DMS79 treated with DMSO at 0.1 percent for 48 hours (cell line): Measurements from ENCODE around the gene LGALS7.
A peak's percentile ranks its signal among the peaks of the same experiment; 100 is the strongest.

Source experiments
- DNase-seq: peaks from one replicate; lab custom pipeline; 2025; lab: John Stamatoyannopoulos, UW

LGALS7 gene

DNA sequence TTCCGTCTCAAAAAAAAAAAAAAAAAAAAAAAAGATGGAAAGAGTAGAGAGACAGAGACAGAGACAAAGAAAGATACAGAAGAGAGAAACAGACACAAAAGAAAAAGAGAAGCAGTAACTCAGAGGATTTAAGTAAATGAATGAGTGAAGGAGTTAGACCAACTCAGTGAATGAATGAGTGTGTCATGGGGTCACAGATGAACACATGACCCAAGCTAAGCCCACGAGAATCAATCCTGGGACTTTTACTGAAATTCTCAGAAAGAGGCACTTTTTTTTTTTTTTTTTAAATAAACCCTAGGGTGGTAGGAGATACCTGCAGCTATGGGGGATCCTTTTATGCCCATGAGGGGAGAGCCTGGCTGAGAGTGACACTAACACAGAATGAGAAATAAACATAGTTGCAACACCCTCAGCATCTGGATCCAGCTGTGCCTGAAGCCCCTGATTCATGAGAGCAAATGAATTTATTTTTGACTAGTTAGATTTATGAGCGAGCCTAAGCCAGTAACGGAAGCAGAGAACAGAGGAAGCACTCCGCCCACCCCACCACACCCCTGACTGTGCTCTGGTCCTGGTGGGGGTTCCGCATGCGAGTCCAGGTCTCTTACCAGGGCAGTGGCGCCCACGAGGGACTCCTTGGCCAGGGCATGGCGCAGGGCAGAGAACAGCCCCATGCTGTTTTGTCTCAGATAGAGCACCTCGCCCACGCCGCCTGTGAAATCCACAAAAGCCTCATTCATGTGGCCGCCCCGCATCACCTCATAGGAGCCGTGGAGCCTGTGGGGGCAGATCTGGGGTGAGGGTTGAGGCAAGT, 33.7 kb downstream of the LGALS7 start:
- no peak for DNase-seq

DNA sequence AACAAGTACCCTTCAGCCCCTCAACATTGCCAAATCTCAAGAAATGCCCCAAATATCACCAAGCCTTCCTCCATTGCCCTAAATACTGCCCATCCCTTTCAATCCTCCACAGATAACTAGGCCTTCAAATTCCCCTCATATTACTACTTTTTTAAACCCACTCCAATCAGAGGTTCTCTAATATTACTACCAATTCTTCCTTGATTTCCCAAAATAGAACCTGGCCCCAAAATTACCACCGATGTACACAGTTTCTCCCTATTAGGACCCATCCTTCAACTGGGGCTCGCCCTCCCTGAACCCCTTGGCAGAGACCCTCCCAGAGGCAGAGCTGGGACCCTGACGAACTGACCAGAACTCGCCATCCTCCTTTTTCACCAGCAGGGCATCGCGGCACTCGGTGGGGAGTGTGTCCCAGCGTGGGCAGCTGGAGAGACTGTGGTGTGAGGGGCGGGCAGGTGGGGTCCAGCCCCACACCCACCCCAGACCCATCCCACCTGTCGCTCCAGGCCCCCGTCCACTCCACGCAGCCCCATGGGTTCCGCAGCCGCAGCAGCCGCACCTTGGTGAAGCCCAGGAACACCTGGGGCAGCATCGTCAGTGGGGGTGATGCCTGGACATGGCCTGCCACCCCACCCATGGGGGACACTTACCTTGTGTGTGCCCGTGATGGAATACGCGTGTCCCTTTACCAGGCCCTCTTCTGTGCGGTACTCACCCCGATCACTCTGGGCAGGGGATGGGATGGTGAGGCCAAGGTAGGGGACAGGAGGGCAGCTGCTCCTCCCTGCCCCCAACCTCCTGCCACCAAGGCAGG, 35.2 kb downstream of the LGALS7 start:
- no peak for DNase-seq

DNA sequence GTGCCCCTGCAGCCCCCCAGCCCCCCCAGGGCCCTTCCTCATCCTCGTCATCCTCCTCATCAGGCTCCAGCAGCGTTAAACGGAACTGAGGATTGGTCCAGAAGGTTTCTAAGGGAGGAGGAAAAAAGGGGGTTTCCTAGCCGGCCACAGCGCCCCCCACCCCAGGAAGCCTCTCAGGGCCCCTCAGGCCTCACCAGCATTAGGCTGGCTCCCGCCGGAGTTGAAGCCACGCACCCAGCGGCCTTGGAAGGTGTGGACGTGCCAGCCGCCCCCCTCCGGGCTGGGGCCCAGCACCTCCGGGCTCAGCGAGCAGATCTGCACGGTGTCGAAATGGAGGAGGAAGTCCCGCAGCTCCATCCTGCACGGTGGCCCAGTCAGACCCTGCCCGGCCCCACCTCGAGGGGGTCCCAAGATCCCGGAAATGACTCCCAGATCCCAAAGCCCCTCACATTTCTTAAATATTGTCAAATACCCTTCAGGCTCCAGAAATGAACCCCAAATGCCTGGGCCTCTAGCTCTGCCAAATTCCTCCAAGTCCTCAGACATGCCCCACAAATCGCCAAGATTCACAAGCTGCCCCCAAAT, 35.9 kb downstream of the LGALS7 start:
- DNase-seq, result no peak

DNA sequence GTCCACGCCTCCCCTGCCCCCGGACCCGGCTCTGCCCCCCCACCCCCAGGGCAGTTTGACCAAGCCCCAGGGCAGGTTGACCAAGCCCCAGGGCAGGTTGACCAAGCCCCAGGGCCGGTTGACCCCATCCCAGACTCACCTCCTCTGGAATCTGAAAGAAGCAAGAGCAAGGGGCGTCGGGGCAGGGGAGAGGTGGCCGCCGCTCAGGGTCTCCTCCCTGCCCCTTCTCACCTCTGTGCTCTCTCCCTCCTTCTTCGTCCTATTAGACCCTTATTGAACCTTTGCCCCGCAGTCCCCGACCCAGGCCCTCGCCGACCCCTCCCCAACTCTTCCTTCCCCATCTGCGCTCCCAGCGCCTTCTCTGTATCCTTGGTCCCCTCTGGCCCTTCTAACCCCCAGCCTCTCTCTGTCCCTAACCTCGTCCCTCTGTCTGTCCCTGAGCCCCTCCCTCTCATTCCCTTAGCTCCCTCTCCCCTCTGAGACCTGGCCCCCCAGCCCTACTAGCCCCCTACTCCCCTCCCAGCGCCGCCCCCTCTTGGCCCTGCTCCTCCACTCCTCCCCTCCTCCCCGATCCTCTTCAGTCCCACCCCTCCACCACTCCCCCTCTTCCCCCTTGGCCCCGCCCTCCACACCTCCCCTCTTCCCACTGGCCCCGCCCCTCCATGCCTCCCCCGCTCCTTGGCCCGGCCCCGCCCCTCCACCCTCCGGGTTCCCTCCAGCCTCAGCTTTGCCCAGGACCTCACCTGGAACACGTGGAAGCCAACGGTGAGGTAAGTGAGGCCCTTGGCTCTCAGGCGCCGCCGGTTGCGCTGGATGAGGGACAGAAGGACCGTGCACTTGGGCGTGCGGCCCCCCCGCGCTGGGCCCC, 36.7 kb downstream of the LGALS7 start:
- peak; percentile 20 for DNase-seq

DNA sequence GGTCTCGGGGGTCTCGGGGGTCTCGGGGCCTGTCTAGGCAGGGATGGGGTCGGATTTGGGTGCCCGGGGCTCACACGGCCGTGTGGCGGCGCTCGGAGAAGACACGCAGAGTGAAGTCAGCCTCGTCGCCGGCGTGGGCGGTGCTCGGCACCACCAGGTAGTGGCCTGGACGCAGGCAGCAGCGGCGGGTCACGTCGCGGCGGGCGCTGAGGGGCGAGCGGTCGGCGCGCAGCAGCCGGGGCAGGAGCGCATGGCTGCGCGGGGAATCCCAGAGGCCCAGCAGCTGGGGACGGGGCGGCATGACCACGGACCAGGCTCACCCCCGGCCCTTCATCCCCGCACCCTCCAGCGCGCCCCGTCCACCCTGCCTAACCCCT, 37.3 kb downstream of the LGALS7 start:
- DNase-seq, result no peak

DNA sequence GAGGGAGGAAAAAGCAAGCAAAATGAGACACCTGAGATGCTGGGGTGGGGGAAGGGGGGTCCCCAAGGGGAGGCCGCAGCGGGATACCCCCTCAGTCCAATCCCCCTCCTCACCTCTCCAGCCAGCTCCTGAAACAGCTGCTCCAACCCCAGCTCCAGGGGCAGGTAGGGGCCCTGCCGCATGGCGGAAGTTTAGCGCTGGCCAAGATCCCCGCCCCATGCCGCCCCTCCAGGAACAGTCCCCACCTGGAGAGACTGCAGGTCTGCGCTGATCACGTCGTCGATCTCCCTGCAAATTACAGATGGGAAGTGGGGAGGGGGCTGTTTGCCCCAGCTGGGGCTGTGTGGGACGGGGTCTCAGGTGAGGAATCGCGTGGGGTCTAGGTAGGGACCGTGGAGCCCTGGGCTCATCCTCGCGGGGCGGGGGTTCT, 38.0 kb downstream of the LGALS7 start:
- no peak for DNase-seq

DNA sequence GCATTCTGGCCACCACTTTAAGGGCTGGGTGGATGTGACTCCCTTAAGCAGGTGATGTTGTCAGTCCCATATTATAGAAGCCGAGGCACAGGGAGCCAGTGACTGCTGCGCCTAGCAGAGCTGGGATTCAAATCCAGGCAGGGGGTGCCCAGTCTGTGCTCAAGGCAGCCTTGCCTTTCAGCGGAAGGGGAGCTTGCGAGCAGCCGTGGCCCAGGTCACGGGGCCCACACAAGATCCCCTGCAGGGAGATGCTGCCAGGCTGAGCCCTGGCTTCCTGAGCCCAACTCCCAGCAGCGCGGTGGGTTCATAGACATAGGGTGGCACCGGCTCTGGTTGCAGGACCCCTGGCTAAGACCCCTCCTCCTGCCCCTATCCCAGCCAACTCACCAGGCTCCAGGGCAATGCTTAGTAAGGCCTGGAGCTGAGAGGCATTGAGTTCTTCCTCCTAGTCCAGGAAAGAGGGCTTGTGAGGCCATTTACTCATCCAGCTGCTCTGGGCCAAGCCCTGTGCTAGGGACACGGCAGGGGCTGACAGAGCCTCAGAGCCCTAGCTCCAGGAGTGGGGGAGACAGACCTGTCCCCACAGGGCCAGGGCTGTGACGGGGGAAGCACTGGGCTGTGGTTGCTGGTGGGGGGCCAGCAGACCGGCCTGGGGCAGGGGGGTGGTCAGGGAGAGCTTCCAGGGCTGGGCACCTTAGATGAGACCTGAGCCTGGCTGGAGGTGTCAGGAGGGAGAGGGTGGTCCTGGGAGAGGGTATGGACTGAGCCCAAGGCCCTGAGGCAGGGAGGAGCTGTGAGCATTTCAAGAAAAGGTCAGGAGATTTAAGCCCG, 38.7 kb downstream of the LGALS7 start:
- DNase-seq, result no peak

DNA sequence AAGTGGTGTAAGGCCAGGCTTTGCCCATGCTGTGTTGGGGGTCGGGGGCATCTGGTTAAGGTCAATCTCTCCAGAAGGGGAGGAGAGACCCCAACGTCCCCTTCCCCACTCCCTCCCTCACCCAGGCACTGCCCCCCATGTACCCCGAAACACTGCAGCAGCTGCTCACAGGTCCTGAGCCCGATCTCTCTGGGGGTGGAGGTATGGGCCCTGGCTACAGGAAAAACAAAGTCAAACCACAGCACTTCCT, 39.2 kb downstream of the LGALS7 start:
- no peak for DNase-seq

DNA sequence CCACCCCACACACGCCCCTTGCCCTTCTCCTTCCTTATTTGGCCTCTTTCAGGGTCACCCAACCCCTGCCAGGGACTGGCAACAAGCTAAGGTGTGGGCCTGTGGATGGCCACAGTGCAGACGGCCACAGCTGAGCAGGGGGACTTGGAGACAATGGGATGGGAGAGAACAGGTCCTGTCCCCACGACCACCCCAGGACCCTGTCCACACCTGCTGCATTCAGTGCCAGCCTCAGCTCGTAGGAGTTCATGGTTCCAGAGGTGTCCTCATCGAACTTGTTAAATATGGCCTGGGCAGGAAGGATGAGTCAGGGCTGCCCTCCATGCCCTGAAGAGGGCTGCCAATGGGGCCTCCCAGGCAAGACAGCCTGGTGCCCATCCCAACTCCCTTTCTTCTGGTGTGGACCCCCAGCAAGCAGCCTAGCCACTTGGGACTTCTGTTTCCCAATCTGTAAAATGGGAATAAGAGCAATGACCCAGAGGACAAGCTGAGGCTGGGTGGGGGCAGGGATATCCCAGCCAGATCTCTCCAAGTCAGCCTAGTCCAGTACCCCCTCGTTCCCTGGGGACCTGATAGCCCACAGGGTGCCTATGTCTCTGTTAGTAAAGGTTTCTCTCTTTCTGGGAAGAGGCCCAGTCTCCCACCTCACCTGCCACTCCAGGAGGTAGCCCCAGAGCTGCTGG, 39.7 kb downstream of the LGALS7 start:
- DNase-seq, result no peak

DNA sequence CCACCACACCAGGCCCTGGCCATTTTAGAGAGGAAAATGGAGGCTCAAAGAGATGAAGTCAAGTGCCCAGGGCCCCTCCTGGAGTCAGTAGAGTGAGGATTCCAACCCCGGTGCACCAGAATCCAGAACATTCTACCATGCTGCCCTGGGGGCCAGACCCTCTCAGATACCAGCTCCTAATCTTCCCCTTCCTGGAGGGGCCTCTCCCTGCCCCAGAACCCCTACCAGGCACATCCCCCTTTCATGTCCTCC, 40.1 kb downstream of the LGALS7 start:
- no peak for DNase-seq

DNA sequence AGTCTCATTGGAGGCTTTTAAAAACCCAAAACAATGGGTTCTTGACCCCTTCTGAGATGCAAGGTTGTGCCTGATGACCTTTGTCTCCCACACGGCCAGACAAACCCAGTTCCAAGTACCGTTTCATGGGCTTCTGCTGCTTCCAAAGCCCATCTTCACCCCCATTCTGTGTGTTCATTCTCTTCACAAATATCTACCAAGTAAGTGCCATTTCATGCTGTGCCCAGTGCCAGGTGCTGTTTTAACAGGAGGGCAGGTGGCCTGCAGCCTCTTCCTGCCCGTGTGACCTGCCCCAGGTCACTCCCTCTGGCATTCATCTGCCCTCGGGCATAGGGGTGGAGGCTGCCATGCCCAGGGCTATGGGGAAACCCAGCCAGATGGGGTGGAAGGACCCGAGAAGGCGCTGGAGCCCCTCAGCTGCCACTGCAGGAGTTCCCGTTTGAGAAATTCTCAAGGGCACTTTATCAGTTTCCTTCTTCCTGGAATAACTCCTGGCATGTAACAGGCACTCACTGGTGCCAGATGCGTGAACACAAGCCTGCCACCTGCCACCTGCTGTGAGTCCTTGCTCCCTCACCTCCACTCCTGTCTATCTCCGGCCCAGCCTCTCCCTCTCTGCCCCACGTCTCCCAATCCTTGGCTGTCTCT, 41.5 kb downstream of the LGALS7 start:
- DNase-seq, result peak; percentile 70

DNA sequence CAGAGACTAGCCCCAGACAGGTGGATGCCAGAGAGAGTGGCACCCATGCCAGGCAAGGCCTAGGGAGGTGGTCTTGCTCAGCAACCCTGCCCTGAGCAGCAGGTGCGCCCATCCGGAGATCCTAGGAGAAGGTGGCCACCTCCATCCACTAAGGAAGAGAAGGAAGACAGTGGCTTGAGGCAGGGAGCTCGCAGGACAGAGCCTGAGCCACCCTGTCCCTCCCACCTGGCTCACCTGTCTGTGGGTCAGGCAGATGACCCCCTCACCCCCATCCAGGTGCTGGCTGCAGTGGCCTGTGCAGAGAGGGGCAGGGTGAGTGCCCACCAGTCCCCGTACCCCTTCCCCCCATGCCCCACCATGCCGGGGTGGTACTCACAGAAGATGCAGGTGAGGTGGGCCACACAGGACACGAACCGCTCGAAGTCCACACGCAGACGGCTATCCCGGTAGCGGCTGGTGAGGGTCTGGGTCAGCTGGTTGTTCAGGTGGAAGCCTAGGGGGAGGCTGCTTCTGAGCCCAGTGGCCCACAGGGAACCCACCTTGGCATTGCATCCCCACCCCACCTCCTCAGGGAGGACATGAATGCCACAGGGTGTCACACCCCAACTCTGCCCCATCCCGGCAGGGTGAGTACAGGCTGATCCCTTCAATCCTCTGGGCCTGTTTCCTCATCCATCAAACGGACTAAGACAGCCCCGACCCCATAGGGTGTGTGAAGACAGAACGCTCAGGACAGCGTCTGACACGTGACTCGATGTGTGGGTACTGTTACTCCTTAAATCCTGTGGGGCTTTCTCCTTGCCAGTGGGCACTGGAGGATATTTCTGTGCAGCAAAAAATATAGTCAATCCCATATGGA, 42.4 kb downstream of the LGALS7 start:
- no peak for DNase-seq

DNA sequence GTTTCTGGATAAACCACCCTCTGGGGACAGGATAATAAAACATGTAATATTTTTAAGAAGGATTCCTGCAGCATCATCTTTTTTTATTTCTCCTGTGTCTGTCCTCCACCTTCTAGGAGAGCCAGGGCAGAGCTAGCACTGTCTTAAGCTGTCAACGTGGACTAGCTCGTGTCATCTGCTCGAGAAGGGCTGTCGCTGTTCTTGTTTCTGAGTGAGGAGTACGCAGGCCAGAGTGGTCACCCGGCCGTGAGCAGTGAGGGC, 42.9 kb downstream of the LGALS7 start:
- DNase-seq, result no peak

DNA sequence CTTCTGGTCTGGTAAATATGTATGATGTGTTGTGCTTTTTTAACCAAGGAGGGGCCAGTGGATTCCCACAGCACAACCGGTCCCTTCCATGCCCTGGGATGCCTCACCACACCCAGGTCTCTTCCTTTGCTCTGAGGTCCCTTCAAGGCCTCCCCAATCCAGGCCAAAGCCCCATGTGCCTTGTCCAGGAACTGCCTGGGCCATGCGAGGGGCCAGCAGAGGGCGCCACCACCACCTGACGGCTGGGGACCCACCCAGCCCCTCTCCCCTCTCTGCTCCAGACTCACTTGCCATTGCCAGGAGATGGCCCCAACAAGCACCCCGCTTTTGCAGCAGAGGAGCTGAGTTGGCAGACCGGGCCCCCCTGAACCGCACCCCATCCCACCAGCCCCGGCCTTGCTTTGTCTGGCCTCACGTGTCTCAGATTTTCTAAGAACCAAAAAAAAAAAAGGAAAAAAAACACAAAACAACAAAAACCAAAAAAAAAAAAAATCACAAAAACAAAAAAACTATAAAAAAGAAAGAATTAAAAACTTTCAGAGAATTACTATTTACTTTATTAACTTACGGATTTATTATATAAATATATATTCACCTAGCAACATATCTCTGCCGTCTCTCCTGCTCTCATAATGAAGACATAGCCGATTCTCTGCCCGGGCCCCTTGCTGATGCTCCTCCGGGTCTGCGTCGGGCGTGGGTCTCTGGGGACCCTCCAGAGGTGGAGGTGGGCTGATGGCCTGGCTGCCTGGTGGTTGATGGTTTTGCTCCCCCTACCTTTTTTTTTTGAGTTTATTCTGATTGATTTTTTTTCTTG, 43.5 kb downstream of the LGALS7 start:
- DNase-seq, result peak; percentile 14

DNA sequence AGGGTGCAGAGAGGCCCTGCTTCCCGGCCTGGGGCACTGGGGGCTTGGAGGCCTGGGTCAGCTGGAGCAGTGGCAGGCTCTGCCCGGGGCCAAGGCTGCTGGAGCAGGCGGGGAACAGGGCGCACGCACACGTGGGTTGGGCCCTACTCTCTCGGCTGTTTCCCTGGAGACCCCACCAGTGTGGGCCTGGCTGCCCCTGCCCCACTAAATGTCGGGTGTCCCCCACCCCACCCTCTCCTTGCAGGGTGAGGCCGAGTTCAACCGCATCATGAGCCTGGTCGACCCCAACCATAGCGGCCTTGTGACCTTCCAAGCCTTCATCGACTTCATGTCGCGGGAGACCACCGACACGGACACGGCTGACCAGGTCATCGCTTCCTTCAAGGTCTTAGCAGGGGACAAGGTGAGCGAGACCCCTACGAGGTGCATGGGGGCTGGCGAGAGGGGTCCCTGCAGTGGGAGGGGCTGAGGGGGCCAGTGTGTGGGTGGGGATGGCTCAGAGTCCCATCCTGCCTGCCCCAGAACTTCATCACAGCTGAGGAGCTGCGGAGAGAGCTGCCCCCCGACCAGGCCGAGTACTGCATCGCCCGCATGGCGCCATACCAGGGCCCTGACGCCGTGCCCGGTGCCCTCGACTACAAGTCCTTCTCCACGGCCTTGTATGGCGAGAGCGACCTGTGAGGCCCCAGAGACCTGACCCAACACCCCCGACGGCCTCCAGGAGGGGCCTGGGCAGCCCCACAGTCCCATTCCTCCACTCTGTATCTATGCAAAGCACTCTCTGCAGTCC, 44.4 kb downstream of the LGALS7 start:
- no peak for DNase-seq

DNA sequence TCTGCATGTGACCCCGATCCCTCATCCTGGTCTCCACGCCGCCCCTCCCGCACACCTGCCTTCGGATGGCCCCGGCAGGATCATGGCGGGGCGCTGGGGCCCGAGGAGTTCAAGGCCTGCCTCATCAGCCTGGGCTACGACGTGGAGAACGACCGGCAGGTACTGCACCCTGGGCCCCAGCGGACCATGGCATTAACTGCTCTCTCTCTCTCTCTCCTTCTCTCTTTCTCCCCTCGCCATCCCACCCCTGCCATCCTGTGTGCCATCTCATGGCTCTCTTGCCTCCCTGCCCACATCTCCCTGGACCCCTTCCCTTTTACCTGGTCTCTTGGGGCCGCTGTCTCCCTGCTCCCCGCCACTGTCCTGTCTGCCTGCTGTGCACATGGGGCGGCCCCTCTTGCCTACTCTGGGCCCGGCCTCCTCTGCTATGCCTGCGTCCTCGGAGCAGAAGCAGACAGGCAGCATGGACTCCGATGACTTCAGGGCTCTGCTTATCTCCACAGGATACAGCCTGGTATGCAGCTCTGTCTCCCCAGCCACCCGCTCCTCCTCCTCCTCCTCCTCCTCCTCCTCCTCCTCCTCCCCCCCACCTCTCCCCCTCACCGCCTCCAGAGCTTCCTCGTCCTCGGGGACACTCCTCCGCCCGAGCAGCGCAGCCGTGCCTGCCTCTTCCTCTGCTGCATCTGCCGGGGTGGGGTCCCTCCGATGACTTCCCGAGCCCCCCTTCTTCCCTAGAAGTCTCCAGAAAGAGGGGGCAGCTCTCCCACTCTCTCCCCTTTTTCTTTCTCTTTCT, 45.3 kb downstream of the LGALS7 start:
- no peak for DNase-seq

DNA sequence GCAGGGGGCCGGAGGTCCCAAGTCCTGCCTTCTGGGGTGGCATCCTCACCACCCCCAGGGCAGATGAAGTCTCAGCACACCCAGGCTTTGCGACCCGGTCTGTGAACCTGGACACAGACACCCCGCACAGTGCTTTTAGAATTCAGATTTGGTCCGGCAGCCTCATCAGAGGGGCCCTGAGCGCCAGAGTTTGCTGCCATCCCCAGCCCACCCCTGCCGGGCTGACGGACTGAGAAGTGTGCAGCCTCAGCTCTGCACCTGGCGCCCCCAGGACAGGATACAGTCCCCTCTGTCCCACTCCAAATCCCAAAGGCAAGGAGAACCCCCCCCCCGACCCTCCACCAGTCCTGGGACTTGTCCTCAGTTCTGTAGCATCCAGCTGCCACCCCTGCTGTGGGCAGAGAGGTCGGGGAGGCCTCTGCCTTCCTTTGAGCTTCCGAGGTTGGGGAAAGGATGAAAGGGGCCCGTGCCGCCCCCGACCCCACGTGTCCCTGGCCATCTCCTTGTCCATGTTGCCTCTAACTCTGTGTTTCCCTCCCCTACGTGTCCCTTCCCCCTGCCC, 45.9 kb downstream of the LGALS7 start:
- DNase-seq, result no peak
